ENCODE data around the gene MINDY3.

- TF ChIP-seq TAF1 (IDR thresholded peaks at IDR 0.05; ENCODE audit: borderline replicate concordance, insufficient read depth, low read length) (no peak), POLR2AphosphoS5 (IDR thresholded peaks at IDR 0.05; ENCODE audit: low read depth, low read length) (no peak), FOXP2 (optimal IDR thresholded peaks at IDR 0.05; ENCODE audit: borderline replicate concordance, extremely low read depth, extremely low read length, insufficient read depth) (no peak), SIN3A (IDR thresholded peaks at IDR 0.05; ENCODE audit: borderline replicate concordance, insufficient read depth, low read length) (no peak)
These were observed 800 bp downstream of the MINDY3 start for GRCh38 chr10:15859509-15859905.

All from PFSK-1 (cell line).